Choroid plexus epithelial cell (primary cell): ENCODE data around the gene OR8S1.
"Not testable (repeated sequence)": the region's sequence is repeated elsewhere in the genome, so short reads cannot be mapped to it uniquely, and the experiment has no call there.

ENCODE experiments used
- DNase-seq: peaks from one replicate; pipeline ENCODE4 v3.0.0-alpha.2; 2010; ENCODE audit warnings: low read depth
- H3K4me3 ChIP-seq: 2 replicates; pipeline ENCODE4 v1.5.1; 2011; ENCODE audit warnings: low read depth, mild to moderate bottlenecking, control low read depth, low read length, moderate library complexity
- CTCF ChIP-seq: conservative IDR thresholded peaks from 2 replicates; pipeline ENCODE4 v1.5.1; 2011; ENCODE audit warnings: low read depth, mild to moderate bottlenecking, control low read depth, inconsistent platforms, low read length, moderate library complexity

OR8S1 gene

GRCh38 chr12:48525332-48525731 lies at the start of gene OR8S1:
OR8S1 (plus strand) TSS chr12:48525632; CDS start chr12:48525632, 0 bp downstream.
- no peak for TF ChIP-seq CTCF
- DNase-seq, result no peak
- no peak within 1 kb of the TSS for H3K4me3 ChIP-seq

- no peak within 1 kb of the TSS for H3K4me3 ChIP-seq
- TF ChIP-seq CTCF, result no peak
- DNase-seq, result no peak
These were observed 43.2 kb upstream of the OR8S1 start, which contains the start of gene C12orf54 for GRCh38 chr12:48482198-48482597. C12orf54 (plus strand) TSS chr12:48482498; CDS start chr12:48483297, 799 bp downstream.

GRCh38 chr12:48482930-48483329 lies 42.5 kb upstream of the OR8S1 start:
- DNase-seq, result no peak
- no peak overlapping the region for H3K4me3 ChIP-seq
- no peak for TF ChIP-seq CTCF

DNA sequence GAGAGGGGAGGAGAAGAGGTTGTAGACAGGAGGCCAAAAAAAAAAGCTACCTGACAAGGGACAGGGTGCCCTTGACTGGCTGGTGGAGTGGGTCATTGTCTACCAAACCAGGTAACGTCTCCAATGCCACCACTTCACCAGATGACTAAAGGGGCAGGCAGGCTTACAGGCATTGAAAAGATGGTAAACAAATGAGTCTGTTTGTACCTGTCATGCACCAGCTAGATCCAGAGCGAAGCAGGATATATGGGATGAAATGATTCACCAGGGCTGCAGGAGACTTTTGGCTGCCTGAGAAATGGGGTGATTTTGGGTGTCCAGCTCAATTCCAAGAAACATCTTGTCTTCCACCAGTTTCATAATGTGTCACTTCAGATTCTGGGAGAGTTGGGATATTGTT lies 39.2 kb upstream of the OR8S1 start:
- TF ChIP-seq CTCF, result no peak
- no peak overlapping the region for H3K4me3 ChIP-seq
- DNase-seq, result no peak

DNA sequence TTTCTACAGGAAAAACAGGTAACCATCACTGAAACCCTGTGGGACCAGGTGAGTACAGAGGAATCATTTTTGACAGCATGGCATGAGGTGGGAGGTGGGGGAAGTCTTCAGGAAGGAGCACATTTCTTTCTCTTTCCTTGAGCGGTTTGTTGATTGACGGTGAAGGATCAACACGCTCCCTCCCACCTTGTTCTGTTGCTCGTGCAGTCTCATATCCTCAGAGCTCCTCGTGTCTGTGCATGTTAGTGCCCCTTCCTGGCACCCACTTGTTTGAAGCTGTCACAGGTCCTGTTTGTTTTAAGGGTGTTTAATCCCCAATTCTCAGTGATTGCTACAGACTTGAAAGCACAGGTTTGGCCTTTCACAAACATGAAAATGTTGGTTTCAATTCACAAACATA lies 38.8 kb upstream of the OR8S1 start:
- no peak overlapping the region for H3K4me3 ChIP-seq
- DNase-seq, result no peak
- no peak for TF ChIP-seq CTCF

DNA sequence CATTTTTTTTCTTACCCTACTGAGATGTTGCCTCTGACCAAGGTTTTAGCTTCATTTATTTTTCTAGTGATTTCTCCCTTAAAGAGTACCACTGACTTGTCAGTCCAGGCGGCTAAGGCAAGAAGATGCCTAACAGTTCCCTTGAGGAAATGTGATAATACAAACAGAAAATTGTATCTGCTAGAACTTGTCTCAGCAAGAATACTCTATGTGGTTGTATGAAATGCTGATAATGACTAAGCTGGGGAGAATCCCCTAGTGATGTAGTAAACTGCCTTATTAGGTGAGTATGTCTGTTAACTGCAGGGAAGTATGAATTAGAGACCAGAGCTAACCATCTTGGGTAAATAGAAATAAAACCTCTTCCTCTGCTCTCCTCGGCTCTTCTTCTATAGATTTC lies 36.4 kb upstream of the OR8S1 start:
- DNase-seq, result peak; percentile 20
- H3K4me3 ChIP-seq, result no peak overlapping the region
- no peak for TF ChIP-seq CTCF

GRCh38 chr12:48489456-48489855 lies 36.0 kb upstream of the OR8S1 start:
- not testable (repeated sequence) for DNase-seq, H3K4me3 ChIP-seq

- H3K4me3 ChIP-seq, DNase-seq: not testable (repeated sequence)
These were observed 25.2 kb upstream of the OR8S1 start for GRCh38 chr12:48500281-48500680.

DNA sequence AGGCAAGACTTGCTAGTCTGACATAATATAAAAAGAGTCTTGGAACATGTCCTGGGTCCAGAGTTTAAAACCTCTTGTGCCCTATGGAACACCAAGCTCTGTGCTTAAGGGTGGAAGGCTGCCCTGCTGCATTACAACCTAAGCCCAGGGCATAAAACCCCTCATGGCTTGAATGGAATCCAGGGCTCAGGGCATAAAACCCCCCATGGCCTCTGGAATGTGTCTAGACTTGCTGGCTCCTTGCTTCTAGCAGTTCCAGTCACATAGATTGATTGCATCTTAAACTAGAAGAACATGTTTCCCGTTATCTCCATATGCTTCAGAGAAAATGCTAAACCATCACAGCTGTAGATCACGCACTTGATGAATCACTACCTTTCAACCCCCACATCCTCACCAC lies 18.6 kb upstream of the OR8S1 start:
- H3K4me3 ChIP-seq, DNase-seq: not testable (repeated sequence)
